Embryonic facial prominence (tissue), 1 donor: ENCODE measurements around the gene KCNQ5.
"Not testable (repeated sequence)": the region's sequence is repeated elsewhere in the genome, so short reads cannot be mapped to it uniquely, and the experiment has no call there.

Source experiments
- DNase-seq: peaks from one replicate; pipeline ENCODE4 v3.0.0-alpha.2; 2016; ENCODE audit errors: extremely low spot score

Gene KCNQ5

DNA sequence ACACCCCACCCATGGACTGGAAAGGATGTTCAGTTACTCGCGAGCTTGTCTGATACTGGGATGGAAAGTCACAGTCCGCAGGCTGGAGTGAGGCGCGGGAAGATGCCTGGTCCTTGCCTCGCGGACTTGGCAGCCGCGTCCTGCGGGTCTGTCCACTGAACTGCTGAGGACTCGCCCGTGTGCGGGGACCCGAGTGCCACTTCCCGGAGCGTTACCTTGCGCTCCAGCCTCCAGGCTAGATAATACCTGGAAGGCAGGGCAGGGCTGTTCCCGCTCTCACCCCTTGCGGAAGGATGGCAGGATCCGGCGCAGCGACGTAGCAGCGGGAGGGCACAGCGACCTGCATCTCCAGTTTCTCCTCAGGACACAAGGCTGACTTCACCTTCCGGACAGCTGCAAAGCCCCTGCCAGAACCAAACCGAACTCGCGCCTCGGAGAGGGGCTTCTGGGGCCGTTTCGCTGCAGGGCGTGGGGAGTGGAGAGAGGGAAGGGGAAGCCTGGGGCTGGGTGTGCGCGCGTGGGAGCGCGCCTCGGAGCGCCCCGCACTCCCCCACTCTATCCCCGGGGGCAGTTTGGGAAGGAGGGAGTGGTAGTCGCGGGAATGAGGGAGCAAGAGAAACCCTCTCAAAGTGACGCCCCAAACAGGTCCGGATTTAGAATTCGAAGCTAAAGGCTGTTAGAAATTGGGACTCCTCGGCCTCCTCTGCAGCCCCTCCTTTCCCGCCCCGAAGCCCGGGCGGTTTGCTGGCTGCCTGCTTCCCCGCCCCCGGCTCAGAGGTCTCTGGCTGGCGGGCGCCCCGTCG is at the start of gene KCNQ5:
Gene KCNQ5 (plus strand): TSS at position 774 of the 803 bp plus-strand sequence.
- no peak for DNase-seq

DNA sequence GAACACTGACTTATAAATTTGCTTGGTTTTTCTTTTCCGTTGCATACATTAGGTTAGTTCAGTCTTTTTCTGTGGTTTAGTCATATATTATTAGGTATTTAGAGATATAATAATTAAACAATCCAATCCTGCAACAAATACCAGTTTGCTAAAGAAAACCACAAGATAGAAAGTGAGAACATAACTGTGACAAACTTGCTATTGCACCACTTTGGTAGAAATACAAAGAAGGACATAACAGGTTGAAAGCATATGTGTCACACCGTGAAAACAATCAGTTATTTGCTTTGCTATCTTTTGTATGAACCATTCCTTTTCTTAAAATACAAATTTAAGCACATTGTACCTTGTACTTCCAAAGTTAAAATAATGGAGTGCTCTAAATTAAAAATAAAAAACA is 42.0 kb upstream of the KCNQ5 start:
- DNase-seq = no peak

DNA sequence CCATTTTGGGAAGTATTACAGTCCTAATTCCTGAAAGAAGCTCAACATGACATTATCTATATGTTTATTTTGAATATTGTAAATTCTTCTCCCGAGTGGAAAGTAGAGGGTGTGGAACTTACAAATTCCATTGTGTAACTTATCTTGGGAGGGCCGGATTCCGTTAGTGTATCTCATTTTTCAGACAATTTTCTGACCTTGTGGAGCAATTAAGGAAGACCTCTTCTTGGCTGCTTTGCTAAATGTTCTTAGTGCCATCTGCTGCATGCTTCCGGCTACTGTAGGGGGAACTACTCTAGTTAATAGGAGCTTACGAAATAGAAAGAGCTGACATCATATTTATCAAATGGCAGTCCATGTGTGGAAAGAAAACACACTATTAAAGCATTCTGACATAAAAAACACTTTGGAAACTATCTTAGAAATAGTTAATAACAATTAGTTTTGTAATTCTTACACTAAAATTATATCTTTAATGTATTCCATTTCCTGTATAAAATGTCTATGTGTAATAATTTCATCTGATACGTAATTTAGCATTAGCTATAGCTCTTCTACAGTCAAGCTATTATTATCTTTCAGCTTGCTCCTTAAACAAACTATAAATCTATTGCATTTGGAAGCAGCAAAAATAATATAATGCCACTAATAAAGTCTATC is 41.5 kb upstream of the KCNQ5 start:
- DNase-seq = no peak

DNA sequence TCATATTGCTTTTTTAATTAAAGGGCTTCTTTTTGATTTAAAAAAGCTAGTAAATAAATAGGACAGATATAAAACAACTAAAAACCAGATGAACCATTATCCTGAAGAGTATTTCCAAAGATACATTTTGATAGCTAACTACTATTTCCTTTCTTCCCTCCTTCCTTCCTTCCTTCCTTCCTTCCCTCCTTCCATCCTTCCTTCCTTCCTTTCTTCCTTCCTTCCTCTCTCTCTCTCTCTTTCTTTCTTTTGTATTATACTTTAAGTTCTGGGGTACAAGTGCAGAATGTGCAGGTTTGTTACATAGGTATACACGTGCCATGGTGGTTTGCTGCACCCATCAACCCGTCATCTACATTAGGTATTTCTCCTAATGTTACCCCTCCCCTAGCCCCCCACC is 40.9 kb upstream of the KCNQ5 start:
- DNase-seq = not testable (repeated sequence)

DNA sequence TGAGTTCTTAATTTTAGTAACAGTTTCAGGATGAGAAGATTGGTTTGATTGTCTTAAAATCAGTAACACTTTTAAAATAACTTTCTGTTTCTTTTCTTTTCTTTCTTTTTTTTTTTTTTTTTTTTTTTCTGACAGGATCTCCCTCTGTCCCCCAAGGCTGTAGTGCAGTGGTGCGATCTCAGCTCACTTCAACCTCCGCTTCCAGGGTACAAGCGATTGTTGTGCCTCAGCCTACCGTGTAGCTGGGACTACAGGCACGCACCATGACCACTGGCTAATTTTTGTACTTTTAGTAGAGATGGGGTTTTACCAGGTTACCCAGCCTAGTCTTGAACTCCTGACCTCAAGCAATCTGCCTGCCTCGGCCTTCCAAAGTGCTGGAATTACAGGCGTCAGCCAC is 33.7 kb upstream of the KCNQ5 start:
- DNase-seq = no peak

DNA sequence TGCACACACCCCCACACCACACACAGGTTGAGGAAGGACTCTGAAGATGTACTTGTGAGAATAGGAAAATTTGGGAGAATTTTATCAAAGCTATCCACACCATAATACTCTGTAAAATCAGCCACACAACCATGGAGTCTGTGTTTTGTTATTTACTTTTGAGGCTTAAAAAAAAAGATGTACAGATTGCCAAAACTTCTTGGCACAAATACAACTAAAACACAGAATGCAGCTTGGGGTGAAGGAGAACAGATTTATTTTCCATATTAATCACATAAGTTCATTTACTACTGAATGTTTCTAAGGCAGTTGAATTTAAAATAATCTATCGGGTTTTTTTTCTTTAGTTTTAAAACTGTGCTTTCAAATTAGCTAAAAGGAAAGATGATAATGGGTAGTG is 32.8 kb upstream of the KCNQ5 start:
- no peak for DNase-seq

DNA sequence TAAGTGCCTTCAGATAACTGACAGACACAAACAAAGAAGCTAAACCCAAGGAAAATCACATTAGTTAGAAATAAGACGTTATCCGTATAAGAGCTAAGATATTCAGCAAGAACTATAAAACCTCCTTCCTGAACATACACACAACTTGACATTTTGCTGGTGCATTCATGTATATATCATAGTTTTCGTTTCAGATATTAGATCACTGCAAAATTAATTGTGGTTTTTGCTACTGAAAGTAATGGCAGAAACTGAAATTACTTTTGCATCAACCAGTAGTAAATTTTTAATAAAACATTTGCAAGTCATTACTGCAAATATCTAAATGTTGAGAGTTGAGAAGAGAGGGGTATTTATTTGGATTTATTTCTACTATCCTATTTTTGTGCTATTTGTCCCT is 26.1 kb upstream of the KCNQ5 start:
- no peak for DNase-seq

DNA sequence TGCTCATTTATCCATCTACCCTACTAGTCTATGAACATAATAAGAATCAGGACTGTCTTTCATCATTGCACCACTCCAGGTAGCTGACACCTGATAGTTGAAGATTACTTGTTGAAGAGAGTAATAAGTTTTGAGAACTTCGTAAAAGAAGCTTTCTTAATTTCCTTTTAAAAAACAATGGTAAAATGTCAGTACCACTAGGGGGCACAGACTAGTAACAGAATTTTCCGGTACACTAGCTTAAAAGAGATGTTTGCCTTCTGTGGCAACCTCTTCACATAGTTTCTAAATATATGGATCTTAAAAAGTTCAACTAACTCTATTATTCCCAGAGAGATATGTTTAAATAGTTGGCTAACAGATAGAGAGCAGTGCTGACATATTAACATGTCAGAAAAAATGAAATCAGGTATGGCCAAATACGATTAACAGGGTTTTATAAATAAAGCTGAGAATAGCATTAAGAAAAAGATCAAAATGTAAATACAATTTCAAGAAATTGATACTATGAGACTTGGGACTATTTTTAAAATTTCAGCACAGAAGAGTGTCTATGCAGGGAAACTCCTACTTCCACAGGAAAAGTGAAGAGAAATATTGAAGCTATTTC is 5.4 kb upstream of the KCNQ5 start:
- DNase-seq = no peak

DNA sequence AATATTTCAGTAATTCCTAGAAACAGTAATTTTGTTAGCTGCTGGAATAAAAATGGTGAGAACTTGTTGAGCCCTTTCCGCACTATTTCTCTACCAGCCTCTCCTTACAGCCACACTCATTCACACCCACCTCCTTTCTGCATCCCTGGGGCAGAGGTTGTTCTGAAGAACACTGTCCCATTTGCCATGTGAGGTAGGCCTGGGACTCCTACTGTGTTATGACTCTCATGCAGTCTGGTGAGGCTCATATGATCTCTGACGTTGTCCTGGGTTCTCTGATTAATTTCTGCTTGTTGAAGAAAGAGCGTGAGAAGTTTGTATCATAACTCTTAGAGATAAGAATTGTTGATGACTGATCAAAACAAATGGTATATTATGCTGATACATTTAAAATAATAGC is 4.1 kb upstream of the KCNQ5 start:
- no peak for DNase-seq

DNA sequence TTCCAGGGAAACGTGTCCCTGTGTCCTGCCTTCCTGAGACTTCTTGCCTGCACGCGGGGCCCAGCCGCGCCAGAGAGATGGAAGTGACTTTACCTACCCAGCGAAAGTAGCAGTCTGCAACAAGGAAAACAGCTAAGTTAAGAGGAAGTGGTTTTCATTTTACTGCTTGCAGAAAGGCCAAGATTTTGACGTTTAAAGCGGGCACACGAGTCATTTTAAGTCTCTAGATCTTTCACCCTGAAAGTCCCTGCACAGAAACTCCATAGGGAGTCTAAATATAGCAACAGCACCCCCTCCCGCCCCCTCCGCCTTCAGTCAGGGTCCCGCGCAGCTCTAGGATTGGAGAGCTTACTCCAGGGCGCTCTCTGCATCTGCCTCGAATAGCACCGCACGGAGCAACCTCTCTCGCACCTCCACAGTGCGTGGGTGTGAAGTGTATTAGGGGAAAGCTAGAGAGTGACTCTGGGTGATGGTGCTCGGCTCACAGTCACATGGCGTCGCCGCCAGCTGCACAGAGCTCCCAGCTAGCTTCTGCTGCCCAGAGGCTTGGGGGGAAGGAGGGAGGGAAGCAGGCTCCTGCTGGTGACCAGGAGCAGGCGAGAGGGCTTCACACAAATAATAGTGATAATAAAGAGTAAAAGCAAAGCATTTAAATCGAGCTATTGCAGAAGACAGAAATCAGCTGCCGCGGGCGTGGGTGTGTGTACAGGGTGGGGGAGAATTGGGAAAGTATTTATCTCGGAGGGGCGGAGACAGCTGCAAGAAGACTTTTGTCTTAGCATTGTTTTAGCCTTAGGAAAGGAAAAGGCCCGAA is 1.8 kb upstream of the KCNQ5 start:
- no peak for DNase-seq

DNA sequence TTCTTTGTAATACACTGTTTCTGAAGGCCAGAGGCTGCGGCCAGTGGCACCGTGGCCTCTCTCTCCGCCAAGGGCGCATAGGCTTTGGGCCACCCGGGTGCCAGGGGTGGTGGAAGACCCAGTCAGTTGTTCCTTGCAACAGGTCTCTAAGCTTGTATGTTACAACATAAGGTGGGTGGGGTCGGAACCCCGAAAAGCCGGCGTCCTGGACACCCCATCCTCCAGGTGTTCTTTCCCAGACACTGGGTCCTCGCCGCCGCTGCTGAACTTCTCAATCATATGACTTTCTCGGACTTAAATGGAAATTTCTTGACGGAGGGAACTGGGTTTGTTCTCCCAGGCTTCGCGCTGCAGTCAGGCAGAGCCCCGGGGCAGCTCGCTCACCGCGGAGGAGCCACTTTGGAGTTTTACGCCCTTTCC is 983 bp upstream of the KCNQ5 start:
- no peak for DNase-seq

DNA sequence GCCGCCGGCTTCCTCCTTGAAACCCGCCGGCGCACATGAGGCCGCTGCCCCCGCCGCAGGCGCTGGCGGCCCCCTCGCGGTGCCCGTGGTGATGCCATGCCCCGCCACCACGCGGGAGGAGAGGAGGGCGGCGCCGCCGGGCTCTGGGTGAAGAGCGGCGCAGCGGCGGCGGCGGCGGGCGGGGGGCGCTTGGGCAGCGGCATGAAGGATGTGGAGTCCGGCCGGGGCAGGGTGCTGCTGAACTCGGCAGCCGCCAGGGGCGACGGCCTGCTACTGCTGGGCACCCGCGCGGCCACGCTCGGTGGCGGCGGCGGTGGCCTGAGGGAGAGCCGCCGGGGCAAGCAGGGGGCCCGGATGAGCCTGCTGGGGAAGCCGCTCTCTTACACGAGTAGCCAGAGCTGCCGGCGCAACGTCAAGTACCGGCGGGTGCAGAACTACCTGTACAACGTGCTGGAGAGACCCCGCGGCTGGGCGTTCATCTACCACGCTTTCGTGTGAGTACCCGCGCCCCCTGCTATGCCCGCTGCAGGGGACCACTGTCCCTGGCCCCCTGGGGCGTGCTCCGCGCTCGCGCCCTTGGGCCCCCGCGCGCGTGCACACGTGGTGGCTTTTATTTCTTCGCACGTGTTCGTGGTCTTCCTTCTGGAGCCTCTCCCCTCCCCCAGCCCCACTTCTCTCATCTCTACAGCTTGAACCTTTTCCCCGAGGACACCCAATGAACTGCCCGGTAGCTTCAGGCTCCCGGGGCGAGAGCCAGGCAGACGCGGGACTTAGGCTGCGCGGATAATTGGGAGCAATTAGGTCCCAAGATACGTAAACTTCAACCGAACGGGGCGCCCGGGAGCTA is 453 bp downstream of the KCNQ5 start:
- DNase-seq = no peak

DNA sequence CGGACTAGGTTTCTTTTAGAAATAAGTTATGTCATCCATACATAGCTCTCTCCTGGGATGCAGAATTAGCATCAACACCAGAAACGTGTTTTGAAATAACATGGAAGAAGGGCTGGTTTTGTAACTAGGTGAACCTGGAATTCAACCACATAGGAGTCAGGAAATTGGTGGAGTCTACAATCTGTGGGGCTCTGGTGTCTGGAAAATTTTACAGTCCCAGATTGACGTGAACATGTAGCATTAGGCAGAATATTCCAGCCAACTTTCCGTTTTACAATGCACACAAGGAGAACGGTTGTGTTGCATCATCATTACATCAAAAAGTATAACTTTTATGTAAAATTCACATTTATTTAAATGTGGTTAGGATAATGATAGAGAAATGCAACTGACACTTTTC is 1.9 kb downstream of the KCNQ5 start:
- DNase-seq = no peak

DNA sequence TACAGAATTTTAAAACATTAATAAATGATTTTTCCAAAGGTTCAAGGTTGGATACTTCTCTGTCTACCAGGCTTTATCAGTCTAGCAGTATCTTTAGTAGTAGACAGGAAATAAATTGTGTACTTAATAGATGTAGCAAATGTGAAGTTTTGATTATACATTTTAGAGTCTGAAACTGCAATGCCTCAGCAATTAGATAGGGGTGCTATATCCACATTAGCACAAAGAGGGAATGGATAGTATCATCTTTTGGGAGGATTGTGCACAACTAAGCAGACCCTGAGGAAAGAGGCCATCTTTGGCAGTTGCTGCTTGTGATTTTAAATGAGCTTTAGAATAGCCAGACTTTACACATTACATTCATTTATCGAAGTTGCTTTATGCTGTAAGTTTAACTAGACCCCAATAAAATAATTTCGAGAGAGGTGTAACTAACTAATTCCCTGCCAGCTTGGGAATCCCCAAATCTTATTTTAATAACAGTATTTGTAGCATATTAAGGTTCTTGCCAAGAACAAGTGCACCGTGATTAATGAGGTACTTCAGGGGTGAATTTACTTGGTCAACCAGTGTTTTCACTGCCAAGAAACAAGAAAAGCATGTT is 2.8 kb downstream of the KCNQ5 start:
- DNase-seq = no peak

DNA sequence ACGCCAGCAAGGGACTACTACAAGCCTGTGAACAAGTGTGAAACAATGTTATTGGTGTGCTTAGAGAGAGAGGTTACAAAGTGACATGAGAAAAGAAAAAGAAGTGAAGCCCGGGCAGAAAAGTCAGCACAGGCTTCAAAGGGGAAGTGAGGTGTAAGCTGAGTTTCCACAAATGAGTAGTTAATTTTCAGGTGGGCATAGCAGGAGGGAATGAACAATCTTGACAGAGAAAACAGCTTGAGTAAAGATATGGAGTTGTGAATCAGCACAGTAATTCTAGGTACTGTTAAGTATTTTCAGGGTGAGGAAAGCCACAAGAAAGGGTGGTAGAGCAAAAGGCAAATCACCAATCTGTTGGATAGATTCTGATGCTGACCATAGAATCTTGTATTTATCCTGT is 4.3 kb downstream of the KCNQ5 start:
- no peak for DNase-seq

DNA sequence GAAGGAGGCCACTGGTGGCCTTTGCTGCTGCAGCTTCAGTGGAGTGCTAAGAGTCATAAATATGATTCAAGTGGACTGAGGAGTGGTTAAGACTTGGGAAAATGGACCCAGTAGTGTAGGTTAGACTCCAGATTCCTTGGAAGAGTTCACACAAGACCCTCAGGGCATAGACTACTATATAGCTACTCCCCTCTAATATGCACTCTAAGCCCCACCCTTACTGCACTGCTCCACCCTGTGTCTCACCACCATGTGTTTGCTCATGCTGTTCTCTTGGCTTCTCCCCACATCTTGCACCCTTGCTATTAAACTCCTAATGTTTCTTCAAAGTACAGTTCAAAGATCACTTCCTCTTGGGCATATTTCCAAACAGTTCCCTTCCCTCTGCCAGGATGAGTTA is 5.7 kb downstream of the KCNQ5 start:
- no peak for DNase-seq

DNA sequence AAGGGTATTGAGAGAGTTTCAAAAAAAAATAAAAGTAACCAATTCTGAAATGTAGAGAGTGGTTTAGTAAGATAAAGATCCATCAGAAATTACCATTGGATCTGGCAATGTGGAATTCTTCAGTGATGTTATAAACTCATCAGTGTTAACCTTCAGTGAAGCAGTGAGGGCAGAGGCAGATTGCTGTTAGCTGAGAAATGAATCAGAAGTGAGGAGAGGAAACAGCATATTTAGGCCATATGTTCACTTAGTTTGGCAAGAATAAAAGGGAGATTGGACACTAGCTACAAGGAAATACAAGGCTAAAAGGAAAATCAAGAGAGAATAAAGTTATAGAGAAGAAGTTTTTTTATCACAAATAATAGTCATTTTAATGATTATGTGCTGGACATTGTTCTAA is 9.6 kb downstream of the KCNQ5 start:
- no peak for DNase-seq

DNA sequence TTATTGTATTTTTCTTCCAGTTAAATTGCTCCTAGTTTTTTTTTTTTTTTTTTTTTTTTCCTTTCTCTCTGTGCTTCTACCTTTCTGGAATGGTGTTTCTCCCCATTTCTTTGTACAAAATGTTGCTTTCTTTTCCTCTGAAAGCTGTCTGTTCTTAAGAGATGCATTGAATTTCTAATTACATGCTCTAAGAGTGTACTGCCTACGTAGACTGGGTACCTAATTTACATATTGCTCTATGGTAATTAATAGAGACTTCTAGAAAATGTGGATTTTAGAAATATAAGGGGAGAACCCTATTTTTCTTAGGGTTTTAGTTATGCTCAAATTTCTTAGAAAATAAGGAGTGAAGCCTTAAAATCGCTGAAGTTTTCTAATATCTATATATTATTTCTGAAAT is 13.8 kb downstream of the KCNQ5 start:
- no peak for DNase-seq

DNA sequence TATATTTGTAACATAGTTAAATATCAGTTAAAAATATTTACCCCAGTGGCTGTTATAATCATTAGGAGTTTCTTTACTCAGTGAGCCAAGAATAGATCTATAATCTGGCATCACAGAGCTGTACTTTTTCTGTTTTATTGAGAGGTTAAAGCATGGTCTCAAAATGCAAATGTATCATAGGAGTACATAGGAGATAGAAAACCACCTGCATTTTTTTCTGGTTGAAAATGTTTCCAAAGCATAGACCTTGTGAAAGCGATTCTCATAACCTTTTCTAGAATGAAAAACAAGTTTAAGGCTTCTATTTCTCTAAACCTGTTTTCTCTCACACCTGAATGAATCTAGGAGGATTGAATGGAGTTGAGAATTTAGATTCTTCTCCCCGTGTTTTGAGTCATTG is 14.4 kb downstream of the KCNQ5 start:
- no peak for DNase-seq

DNA sequence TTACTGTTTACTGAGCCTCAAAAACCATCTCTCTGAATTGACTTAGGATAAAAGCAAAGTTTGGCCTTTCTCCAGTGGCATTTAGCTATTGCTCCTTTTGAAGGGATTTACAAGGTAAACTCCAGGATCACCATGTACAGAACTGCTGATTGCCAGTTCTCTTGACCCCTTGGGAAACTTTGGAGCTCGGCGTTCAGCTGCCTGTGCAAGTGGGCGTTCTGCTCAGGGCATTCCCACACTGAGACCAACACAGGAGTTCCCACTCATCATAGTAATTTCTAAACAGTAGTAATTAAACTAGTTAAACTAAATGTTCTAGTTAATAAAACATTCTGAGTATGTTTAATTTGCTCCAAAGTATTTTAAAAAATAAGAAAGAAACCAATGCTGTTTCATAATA is 14.9 kb downstream of the KCNQ5 start:
- DNase-seq = no peak
